SW 1271 (cell line): Measurements from ENCODE around the gene MYD88.
"Not testable (repeated sequence)": the region's sequence is repeated elsewhere in the genome, so short reads cannot be mapped to it uniquely, and the experiment has no call there.

Source experiments
- DNase-seq, 2 experiments: peaks; one replicate each; lab custom pipeline; 2025; lab: John Stamatoyannopoulos, UW

The MYD88 gene

GRCh38 chr3:38142959-38143358 is 4.5 kb downstream of the MYD88 start:
- DNase-seq = no peak

- no peak for DNase-seq
Observed at GRCh38 chr3:38143511-38143910, 5.0 kb downstream of the MYD88 start.

GRCh38 chr3:38146504-38146903 is 8.0 kb downstream of the MYD88 start:
- no peak for DNase-seq

GRCh38 chr3:38147421-38147820 is 9.0 kb downstream of the MYD88 start:
- no peak for DNase-seq

- DNase-seq = no peak
Observed at GRCh38 chr3:38148311-38148882, 9.9 kb downstream of the MYD88 start.

- DNase-seq = no peak
Observed at GRCh38 chr3:38149708-38150107, 11.2 kb downstream of the MYD88 start.

GRCh38 chr3:38150780-38151528 is 12.5 kb downstream of the MYD88 start:
- no peak for DNase-seq

- DNase-seq = peak; percentile 26 to 33
Observed at GRCh38 chr3:38151667-38152265, 13.3 kb downstream of the MYD88 start.

- DNase-seq = no peak
Observed at GRCh38 chr3:38152609-38153008, 14.1 kb downstream of the MYD88 start.

GRCh38 chr3:38153221-38153620 is 14.8 kb downstream of the MYD88 start:
- DNase-seq = no peak

- no peak for DNase-seq
Observed at GRCh38 chr3:38154033-38154494, 15.6 kb downstream of the MYD88 start.

GRCh38 chr3:38154625-38155255 is 16.3 kb downstream of the MYD88 start:
- DNase-seq = no peak

GRCh38 chr3:38155825-38156224 is 17.4 kb downstream of the MYD88 start:
- DNase-seq = no peak

GRCh38 chr3:38157117-38157516 is 18.7 kb downstream of the MYD88 start:
- DNase-seq = no peak

GRCh38 chr3:38157595-38157994 is 19.1 kb downstream of the MYD88 start:
- no peak for DNase-seq

- DNase-seq = no peak
Observed at GRCh38 chr3:38158472-38158871, 20.0 kb downstream of the MYD88 start.

GRCh38 chr3:38160704-38161103 is 22.2 kb downstream of the MYD88 start:
- DNase-seq = not testable (repeated sequence)

- peak in 1 of 2 experiments; percentile 33 for DNase-seq
Observed at GRCh38 chr3:38163117-38163840, 24.8 kb downstream of the MYD88 start.

- no peak for DNase-seq
Observed at GRCh38 chr3:38163841-38164642, 25.6 kb downstream of the MYD88 start.

GRCh38 chr3:38164643-38164951 is 26.1 kb downstream of the MYD88 start:
- DNase-seq = no peak

- peak; percentile 99 to 100 for DNase-seq
Observed at GRCh38 chr3:38164952-38165721, 26.7 kb downstream of the MYD88 start, which contains the start of gene OXSR1. OXSR1 (plus strand) TSS chr3:38165537; CDS start chr3:38165877, 340 bp downstream.
